GM19240 (cell line): ENCODE measurements around the gene HLA-DPA1.
A peak's percentile ranks its signal among the peaks of the same experiment; 100 is the strongest.
"Not testable (repeated sequence)": the region's sequence is repeated elsewhere in the genome, so short reads cannot be mapped to it uniquely, and the experiment has no call there.

Experiments used
- DNase-seq: peaks from one replicate; pipeline ENCODE4 v3.0.0; 2011; ENCODE audit warnings: low spot score; ENCODE audit not compliant: insufficient read length

The HLA-DPA1 gene

GRCh38 chr6:33073431-33073871 is at the start of gene HLA-DPA1:
Gene HLA-DPA1, minus strand, starts transcription at chr6:33073649.
- DNase-seq: peak; percentile 67

DNA sequence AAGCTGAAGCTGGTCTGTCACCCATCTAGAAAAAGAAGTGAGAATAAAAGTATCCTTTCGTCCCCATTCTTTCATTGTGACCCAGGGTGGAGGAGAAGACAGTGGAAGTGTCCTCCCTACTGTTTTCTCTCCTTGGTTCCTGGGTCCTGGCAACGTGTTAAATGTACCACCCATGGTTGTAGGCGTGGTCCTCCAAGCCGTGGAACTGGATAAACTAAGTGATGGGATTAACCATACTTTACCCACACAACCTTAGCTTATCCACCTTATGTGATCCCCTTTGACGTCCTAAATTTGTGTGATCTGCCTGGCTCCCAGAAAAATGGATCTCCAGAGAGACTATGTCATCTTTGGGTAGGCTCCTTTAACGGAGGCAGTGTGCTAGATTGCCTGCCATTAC is 49.7 kb upstream of the HLA-DPA1 start:
- DNase-seq: no peak

GRCh38 chr6:33120001-33120400 is 46.6 kb upstream of the HLA-DPA1 start:
- DNase-seq: no peak

DNA sequence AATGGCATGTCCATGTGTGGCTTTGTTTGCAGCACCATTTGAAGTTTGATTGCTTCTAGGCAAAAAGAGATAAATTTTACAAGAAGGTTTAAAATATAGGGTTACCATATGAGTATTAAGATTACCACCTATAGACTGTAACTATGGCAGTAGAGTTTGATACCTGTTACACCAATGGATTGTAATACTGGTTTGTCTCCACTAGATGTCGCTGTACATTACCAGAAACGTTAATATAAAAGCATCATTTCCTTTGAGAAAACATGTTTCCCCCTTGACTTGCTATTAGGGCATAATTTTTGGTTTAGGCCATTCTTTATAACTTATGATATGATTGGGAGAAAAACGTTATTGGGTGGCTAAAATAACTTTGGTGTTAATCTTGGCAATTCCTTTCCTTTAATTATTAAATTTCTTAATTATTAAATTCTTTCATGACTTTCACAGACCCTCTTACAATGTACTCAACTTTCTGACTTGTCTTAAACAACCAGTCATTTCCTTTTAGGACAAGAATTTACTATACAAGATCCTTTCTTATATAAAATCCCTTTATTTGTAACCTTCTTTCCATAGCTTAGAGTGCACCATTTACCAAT is 45.2 kb upstream of the HLA-DPA1 start:
- DNase-seq: no peak

- DNase-seq: no peak
These were observed 44.4 kb upstream of the HLA-DPA1 start for GRCh38 chr6:33117811-33118277.

- no peak for DNase-seq
These were observed 43.6 kb upstream of the HLA-DPA1 start for GRCh38 chr6:33116841-33117711.

- no peak for DNase-seq
These were observed 43.0 kb upstream of the HLA-DPA1 start for GRCh38 chr6:33116417-33116816.

DNA sequence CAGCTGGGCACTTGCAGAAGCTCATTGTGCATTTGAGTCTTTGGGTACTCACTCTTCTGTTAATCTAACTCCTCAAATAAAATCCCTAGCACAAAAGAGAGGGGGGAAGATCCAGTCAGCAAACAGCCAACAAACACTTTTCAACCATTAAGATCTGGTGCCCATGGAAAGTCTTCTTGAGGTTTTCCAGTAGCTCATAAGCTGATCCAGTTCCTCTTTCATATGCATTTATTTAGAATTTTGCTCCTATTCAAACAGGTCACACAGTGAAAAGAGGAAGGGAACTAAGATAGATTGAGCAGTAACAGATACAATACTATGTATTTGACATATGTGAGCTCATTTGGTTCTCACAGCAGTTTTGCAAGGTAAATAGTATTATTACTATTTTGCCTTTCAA is 41.0 kb upstream of the HLA-DPA1 start:
- DNase-seq: no peak

DNA sequence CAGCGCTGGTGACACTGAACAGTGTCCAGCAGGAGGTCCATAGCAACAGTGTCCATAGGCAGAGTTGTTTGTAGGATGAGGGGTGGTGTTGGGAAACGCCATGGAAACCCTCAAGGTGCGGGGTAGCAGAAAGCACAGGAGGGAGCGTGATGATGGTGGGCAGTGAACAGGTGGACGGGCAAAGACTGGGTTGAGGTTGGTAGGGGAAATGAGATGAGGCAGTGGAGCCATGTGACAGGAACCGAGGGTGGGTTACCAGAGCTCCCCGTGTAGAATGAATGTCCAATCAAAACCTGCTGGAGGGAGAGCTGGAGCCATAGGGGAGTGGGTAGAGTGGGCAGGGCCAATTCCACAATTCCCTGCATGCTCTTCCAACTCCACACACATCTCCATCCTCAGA is 40.3 kb upstream of the HLA-DPA1 start:
- no peak for DNase-seq

- peak; percentile 69 for DNase-seq
These were observed 38.7 kb upstream of the HLA-DPA1 start for GRCh38 chr6:33112148-33112547.

DNA sequence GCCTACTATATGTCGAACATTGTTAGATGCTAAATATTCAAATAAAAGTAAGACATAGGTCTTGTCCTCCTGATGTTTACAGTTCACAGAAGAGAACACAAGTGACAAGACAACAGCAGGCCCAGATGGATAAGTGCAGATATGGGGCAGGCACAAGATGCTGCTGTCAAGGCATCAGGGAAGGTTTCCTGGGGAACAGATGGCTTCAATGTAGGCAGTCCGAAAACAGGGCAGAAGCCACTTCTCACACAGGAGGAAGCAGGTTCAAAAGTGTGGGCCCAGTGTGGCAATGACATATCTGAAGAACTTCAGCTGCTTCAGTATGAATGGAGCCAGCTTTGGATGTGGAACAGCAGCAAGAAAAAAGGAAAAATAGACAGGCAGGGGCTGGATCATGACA is 34.9 kb upstream of the HLA-DPA1 start:
- no peak for DNase-seq

DNA sequence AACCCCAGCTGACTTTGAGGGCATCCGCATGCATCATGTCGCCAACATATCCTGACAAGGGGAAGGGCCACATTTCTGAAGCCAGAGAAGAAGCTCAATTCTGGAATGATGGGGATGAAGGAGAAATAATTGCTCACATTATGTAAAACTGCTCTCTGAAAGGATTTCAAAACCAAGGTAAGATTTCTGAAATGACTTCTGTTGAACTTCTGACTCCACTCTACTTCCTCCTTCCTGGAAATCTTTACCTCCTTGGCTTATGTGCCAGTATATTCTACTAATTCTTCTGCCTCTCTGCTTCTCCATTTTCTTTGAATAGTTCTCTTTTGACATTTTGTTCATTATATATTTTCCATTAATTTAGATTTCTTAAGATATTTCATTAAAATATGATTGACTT is 34.2 kb upstream of the HLA-DPA1 start:
- no peak for DNase-seq

GRCh38 chr6:33105916-33106871 is 32.7 kb upstream of the HLA-DPA1 start:
- DNase-seq: no peak

DNA sequence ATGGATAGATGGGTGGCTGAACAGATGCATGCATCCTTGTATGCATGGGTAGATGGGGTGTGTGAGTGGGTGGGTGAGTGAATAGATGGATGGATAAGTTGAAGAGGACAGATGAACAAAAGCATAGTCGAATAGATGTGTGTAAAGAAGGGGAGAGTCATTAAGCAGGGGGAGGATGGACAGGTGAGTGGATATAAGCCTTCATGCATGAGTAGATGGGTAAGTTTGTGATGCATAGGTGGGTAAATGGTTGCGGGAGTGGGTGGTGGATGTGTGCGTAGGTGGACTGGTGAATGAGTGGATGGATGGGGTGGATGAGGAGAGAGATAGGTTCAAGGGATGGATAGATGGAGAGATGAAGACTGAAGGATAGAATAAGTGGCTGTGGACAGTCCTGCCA is 31.9 kb upstream of the HLA-DPA1 start:
- no peak for DNase-seq

GRCh38 chr6:33104887-33105286 is 31.4 kb upstream of the HLA-DPA1 start:
- DNase-seq: no peak

- DNase-seq: no peak
These were observed 30.3 kb upstream of the HLA-DPA1 start for GRCh38 chr6:33103776-33104175.

DNA sequence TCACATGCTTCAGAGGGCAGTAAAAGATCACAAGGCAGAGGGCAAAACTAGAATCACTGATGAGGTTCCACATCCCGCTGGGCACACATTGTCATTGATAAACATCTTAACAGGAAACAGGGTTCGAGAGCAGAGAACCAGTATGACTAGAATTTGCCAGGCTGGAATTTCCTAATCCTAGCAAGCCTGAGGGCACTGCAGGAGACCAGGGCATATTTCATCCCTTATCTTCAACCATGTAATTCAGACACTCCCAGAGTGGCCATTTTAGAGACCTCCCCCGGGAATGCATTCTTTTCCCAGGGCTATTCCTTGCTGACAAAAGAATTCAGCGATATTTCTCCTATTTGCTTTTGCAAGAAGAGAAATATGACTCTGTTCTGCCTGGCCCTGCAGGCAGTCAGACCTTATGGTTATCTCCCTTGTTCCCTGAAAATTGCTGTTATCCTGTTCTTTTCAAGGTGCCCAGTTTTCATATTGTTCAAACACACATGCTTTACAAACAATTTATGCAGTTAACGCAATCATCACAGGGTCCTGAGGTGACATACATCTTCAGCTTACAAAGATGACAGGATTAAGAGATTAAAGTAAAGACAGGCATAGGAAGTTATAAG is 27.8 kb upstream of the HLA-DPA1 start:
- DNase-seq: not testable (repeated sequence)

GRCh38 chr6:33095681-33096080 is 22.2 kb upstream of the HLA-DPA1 start:
- no peak for DNase-seq

GRCh38 chr6:33093855-33094254 is 20.4 kb upstream of the HLA-DPA1 start:
- DNase-seq: no peak

GRCh38 chr6:33092385-33092784 is 18.9 kb upstream of the HLA-DPA1 start:
- DNase-seq: no peak

DNA sequence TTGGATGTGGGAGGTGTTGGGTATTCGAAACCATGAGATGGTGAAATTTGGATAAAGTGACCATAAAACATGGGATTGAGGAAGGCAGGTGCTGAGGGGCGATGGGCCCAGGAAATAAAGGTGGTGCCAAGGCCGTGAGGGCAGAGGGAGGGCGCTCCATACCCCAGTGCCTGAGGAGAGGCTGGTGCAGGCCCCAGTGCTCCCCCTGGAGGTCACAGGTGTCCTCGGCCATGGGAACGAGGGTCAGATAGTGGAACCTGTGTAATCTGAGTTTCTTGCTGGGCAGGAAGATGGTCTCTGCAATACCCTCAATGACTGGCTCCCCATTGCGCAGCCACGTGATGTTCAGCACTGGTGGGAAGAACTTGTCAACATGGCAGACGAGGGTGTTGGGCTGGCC is 18.5 kb upstream of the HLA-DPA1 start:
- DNase-seq: no peak
